Kidney epithelial cell (primary cell): ENCODE results near the gene TTC21A. TPM values are rescaled to one million over a fixed set of nuclear protein-coding genes. Genes with fewer than 3 reads are reported as not detected.

ENCODE experiments used
- DNase-seq: peaks from one replicate; pipeline ENCODE4 v3.0.0-alpha.2; 2010; ENCODE audit warnings: low read depth
- H3K27me3 ChIP-seq: 2 replicates; pipeline ENCODE4 v1.6.0; 2011; ENCODE audit warnings: low read length; ENCODE audit not compliant: control insufficient read depth, insufficient read depth
- H3K36me3 ChIP-seq: 2 replicates; pipeline ENCODE4 v1.5.1; 2011; ENCODE audit warnings: low read length; ENCODE audit not compliant: control insufficient read depth, insufficient read depth
- H3K4me3 ChIP-seq: 2 replicates; pipeline ENCODE4 v1.5.1; 2011; ENCODE audit warnings: low read depth, mild to moderate bottlenecking, control low read depth, low read length
- total RNA-seq: library from RNA; depleted of rRNA; stranded (reverse); fragments of >200 nt; gene quantifications from 2 replicates; pipeline ENCODE4 v1.2.3, GENCODE V29; 2015
- TF ChIP-seq, protein P1 (sequence below): IDR thresholded peaks from 2 replicates; pipeline ENCODE4 v1.5.1; 2011; ENCODE audit warnings: mild to moderate bottlenecking, moderate library complexity, low read length, control low read depth, inconsistent platforms; ENCODE audit not compliant: insufficient read depth, poor library complexity, severe bottlenecking

TTC21A gene
- total RNA-seq, 1 donor from 2014 or later: 6.7 TPM

DNA sequence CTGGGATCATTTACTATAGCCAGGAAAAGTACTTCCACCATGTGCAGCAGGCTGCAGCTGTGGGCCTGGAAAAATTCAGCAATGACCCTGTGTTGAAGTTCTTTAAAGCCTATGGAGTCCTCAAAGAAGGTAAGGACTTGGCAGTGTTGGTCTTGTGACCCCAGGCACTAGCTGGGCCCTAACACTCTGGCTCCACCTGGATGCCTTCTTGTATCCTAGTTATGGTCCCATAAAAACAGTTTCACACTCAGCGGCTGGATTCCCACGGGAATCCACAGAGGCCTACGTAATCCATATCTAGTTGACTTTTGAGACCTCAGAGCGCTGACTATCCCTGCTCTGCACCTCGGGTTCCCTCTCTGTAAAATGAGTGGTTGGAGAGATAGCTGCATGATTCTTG is 1.6 kb downstream of the TTC21A start:
- DNase-seq: no peak
- Histone ChIP-seq H3K4me3 (no peak overlapping the region), H3K27me3 (no peaks in the 10 kb centered on the region), H3K36me3 (no peaks in the 10 kb centered on the region)
- TF ChIP-seq, protein P1, sequence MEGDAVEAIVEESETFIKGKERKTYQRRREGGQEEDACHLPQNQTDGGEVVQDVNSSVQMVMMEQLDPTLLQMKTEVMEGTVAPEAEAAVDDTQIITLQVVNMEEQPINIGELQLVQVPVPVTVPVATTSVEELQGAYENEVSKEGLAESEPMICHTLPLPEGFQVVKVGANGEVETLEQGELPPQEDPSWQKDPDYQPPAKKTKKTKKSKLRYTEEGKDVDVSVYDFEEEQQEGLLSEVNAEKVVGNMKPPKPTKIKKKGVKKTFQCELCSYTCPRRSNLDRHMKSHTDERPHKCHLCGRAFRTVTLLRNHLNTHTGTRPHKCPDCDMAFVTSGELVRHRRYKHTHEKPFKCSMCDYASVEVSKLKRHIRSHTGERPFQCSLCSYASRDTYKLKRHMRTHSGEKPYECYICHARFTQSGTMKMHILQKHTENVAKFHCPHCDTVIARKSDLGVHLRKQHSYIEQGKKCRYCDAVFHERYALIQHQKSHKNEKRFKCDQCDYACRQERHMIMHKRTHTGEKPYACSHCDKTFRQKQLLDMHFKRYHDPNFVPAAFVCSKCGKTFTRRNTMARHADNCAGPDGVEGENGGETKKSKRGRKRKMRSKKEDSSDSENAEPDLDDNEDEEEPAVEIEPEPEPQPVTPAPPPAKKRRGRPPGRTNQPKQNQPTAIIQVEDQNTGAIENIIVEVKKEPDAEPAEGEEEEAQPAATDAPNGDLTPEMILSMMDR: no peak

DNA sequence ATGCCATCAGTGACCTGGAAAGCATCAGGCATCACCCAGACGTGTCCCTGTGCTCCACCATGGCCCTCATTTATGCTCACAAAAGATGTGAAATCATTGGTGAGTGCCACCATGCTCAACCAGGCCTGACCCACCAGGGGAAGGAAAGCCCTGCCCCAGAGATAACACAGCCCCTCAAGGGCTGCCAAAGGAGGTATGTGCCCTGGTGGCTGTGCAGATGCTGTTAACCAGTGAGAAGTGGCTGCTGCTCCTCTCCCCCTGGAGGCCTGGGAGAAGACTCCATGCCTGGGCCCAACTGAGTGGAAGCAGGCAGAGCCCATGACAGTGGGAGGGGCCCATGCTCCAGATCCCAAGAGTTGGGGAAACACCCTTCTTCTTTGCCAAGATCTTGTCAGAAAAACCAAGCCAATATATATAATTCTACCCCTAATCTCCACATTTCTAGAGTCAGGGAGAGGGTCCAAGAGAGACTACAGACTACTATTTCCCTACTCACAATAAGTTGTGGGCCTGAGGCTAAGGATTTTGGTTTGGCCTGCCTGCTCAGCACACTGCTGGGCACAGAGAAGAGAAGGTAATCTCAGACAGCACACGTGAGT is 2.7 kb downstream of the TTC21A start:
- TF ChIP-seq, protein P1: no peak

GRCh38 chr3:39112113-39112512 is 4.6 kb downstream of the TTC21A start:
- Histone ChIP-seq H3K4me3 (no peak overlapping the region), H3K27me3 (no peaks in the 10 kb centered on the region), H3K36me3 (no peaks in the 10 kb centered on the region)
- TF ChIP-seq, protein P1: no peak
- DNase-seq: no peak

More for the DNA sequence above, 2.7 kb downstream of the TTC21A start:
- H3K4me3 ChIP-seq: no peak overlapping the region
- no peak for DNase-seq
- no peaks in the 10 kb centered on the region for H3K27me3 ChIP-seq
- H3K36me3 ChIP-seq: no peaks in the 10 kb centered on the region

- TF ChIP-seq, protein P1: no peak
- Histone ChIP-seq H3K36me3 (no peaks in the 10 kb centered on the region), H3K27me3 (no peaks in the 10 kb centered on the region), H3K4me3 (no peak overlapping the region)
- no peak for DNase-seq
Observed at GRCh38 chr3:39112535-39112934, 5.1 kb downstream of the TTC21A start.

GRCh38 chr3:39113291-39113690 is 5.8 kb downstream of the TTC21A start:
- no peak overlapping the region for H3K4me3 ChIP-seq
- no peaks in the 10 kb centered on the region for H3K27me3 ChIP-seq
- no peaks in the 10 kb centered on the region for H3K36me3 ChIP-seq
- TF ChIP-seq, protein P1: no peak
- no peak for DNase-seq

DNA sequence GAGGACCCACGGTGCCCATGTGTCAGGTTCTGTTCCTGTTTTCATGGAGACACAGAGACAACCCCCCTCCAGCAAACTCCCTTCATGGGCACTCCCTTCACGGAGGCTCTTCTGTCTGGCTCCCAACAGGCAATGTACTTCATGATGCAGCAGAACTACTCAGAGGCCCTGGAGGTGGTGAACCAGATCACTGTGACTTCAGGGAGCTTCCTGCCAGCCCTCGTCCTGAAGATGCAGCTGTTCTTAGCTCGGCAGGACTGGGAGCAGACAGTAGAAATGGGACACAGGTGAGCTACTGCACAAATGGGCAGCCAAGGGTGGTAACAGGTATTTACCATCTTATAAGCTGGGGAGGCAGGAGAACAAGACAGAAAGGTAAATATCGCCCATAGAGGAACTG is 7.0 kb downstream of the TTC21A start:
- TF ChIP-seq, protein P1: no peak
- DNase-seq: no peak
- no peaks in the 10 kb centered on the region for H3K27me3 ChIP-seq
- H3K36me3 ChIP-seq: no peaks in the 10 kb centered on the region
- H3K4me3 ChIP-seq: no peak overlapping the region
